ENCODE results near the gene FRMD1. TPM values are rescaled to one million over a fixed set of nuclear protein-coding genes. Genes with fewer than 3 reads are reported as not detected.

Gene FRMD1
- total RNA-seq, 4 donors from 2014 or later, result 9.9 to 14.4 (median 12.5) TPM

DNA sequence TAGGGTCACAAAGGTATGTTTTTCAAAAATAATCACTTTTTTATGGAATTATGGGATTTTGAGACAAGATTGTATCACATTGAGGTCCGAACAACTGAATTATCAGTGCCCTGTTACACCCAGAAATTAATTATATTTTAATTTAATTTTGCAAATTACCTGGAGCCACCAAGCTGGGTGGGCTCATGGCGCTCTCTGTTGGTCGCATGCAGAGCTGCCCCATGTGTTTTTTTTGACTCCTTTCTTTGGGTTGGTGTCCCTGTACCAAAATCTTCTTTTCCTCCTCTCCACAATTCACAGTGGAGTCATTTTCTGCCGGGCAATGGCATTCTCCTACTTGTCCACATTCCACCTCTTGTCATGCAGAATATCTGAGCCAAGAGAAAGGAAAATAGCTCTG lies 38.9 kb upstream of the FRMD1 start:
- Histone ChIP-seq H3K27ac (no peak overlapping the region), H3K4me3 (no peak overlapping the region), H3K9me3 (peaks cover 0 to 3% (median 0%) of the 10 kb centered on the region in 4 donors), H3K36me3 (no peaks in the 10 kb centered on the region), H3K27me3 (no peaks in the 10 kb centered on the region), H3K4me1 (no peaks in the 10 kb centered on the region)
- no peak for DNase-seq (ENCODE audit: low spot score in 2 of 2)
- WGBS, 2 donors, result 62 to 70% methylated on average over 4 of the region's 4 CpGs
- no peak for TF ChIP-seq POLR2A (IDR thresholded peaks at IDR 0.05)
- TF ChIP-seq, protein P1, sequence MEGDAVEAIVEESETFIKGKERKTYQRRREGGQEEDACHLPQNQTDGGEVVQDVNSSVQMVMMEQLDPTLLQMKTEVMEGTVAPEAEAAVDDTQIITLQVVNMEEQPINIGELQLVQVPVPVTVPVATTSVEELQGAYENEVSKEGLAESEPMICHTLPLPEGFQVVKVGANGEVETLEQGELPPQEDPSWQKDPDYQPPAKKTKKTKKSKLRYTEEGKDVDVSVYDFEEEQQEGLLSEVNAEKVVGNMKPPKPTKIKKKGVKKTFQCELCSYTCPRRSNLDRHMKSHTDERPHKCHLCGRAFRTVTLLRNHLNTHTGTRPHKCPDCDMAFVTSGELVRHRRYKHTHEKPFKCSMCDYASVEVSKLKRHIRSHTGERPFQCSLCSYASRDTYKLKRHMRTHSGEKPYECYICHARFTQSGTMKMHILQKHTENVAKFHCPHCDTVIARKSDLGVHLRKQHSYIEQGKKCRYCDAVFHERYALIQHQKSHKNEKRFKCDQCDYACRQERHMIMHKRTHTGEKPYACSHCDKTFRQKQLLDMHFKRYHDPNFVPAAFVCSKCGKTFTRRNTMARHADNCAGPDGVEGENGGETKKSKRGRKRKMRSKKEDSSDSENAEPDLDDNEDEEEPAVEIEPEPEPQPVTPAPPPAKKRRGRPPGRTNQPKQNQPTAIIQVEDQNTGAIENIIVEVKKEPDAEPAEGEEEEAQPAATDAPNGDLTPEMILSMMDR (IDR thresholded peaks at IDR 0.05), result peak in 3 of 5 experiments; percentile 23 to 32 (median 25)

DNA sequence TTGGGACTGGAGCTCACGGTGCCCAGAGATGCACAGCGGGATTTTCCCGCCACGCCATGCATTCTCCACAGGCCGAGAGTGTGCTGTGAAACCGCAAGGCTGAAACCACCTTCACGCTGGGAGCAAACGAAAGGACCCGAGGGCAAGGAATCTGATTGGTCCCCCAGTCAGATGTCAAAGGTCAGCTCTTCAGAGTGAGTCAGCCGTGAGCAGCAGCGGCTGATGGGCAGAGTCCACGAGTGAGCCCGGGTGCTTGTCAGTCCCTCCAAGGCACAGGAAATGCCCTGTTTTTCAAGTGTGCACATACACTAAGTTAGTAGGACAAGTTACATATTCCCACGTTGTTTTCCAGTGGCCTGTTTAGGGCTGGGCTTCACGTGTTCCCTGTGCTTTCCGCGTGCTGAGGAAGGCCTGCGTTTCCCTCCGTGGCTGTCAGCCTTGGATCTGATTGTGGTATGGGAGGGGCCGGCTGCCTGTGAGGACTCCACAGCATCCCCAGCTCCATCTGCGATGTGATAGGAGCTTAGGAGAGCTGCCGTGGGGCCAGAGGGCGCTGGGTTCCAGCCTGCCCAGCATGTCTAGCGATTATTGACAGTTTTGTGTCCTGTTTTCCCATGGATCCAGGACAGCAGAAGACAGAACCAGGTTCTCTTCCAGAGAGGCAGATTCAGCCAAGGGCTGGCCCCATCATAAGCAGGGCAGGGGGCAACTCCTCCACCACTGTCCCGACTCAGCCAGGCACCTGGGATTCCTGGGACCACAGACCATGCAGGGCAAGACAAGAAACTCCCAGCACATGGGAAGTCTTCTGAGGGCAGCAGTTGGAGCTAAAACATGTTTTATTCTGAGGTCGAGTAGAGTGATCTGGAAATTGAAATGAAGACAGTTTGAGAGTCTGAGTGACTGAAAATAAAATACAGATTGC lies 38.2 kb upstream of the FRMD1 start:
- no peak overlapping the region for H3K4me3 ChIP-seq
- DNase-seq (ENCODE audit: low spot score in 2 of 2), result peak in 1 of 2 donors; percentile 5
- H3K27me3 ChIP-seq, result no peaks in the 10 kb centered on the region
- TF ChIP-seq POLR2A (IDR thresholded peaks at IDR 0.05), result no peak
- TF ChIP-seq EP300 (IDR thresholded peaks at IDR 0.05), result no peak
- TF ChIP-seq, protein P1 (IDR thresholded peaks at IDR 0.05), result no peak
- 80 to 83% methylated on average over 25 of the region's 26 CpGs for WGBS, 2 donors
- H3K36me3 ChIP-seq, result no peaks in the 10 kb centered on the region
- no peaks in the 10 kb centered on the region for H3K4me1 ChIP-seq
- H3K9me3 ChIP-seq, result peaks cover 0 to 3% (median 0%) of the 10 kb centered on the region in 4 donors
- H3K27ac ChIP-seq, result no peak overlapping the region

DNA sequence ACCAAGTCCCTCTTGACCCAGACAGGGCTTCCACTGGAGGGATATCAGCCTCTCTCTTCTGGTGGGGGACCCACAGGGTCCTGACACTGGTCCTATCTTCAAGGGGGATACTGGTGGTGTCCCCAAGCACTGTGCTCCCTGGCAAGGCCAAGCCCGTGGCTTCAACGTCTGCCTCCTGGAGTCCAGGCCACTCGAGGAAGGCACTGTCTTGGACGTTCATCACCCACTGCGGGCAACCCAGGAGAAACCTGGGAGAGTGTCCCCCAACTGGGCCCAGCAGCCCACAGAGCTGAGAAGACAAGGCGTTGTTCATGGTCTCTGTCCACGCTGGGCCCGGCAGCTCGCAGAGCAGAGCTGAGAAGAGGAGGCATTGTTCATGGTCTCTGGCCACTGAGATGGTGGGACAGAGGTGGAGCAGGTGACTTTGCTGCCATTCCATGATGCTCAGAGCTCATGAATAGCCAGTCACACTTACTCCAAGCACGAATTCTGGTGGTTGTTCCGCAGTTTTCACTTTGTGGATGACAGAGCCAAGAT lies 37.5 kb upstream of the FRMD1 start:
- H3K4me3 ChIP-seq, result no peak overlapping the region
- WGBS, 2 donors, result 87 to 97% methylated on average over 5 to 11 of the region's 11 CpGs

DNA sequence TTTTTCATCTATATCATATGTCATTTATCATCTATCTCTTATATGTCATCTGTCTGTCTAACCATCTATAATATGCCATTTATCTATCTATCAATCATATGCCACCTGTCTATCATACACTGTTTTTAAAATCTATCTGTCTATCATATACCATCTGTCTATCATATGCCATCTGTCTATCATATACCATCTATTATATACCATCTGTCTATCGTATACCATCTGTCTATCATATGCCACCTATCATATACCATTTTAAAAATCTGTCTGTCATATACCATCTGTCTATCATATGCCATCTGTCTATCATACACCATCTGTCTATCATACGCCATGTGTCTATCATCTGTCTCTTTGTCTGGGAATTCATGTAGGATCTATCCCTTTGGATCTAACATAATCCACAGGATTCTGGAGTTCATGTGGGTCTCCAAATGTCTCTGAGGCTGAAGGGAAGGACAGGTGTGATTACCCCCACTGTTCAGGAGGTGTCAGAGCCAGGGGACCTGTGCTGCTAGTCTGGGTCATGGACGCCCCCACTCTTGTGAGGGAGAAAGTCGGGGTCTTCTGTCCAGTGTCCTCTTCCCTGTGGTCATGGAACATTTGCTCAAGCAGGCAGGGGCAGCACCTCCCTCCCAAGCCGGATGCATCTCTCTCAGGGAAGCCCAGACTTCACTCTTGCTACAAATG lies 36.9 kb upstream of the FRMD1 start:
- Histone ChIP-seq H3K27me3 (no peaks in the 10 kb centered on the region), H3K4me1 (no peaks in the 10 kb centered on the region), H3K36me3 (no peaks in the 10 kb centered on the region), H3K9me3 (peaks cover 0 to 3% (median 0%) of the 10 kb centered on the region in 4 donors), H3K4me3 (no peak overlapping the region), H3K27ac (no peak overlapping the region)
- DNase-seq (ENCODE audit: low spot score in 2 of 2), result no peak
- 82 to 85% methylated on average over 5 of the region's 5 CpGs for WGBS, 2 donors
- TF ChIP-seq, protein P1 (IDR thresholded peaks at IDR 0.05), result no peak
- TF ChIP-seq EP300 (IDR thresholded peaks at IDR 0.05) (no peak), POLR2A (IDR thresholded peaks at IDR 0.05) (no peak)

More for the DNA sequence above, 37.5 kb upstream of the FRMD1 start:
- Histone ChIP-seq H3K9me3 (peaks cover 0 to 3% (median 0%) of the 10 kb centered on the region in 4 donors), H3K27ac (no peak overlapping the region), H3K4me1 (no peaks in the 10 kb centered on the region), H3K27me3 (no peaks in the 10 kb centered on the region), H3K36me3 (no peaks in the 10 kb centered on the region)
- no peak for TF ChIP-seq EP300 (IDR thresholded peaks at IDR 0.05)
- no peak for TF ChIP-seq POLR2A (IDR thresholded peaks at IDR 0.05)
- TF ChIP-seq, protein P1 (IDR thresholded peaks at IDR 0.05), result no peak
- DNase-seq (ENCODE audit: low spot score in 2 of 2), result peak in 1 of 2 donors; percentile 4
